A549 (cell line): ENCODE data around the gene FMNL2.

ENCODE experiments used
- CTCF ChIP-seq: fragments of >200 bp; sonication (Bioruptor Twin); formaldehyde crosslinking; IDR thresholded peaks from 3 replicates; pipeline ENCODE4 v1.5.1; 2016
- EP300 ChIP-seq, 2 experiments: fragments of >200 bp; sonication (Bioruptor Twin); formaldehyde crosslinking; IDR thresholded peaks; 2 replicates in 1 of 2; 3 replicates in 1 of 2; pipeline ENCODE4 v1.6.1; 2016 to 2017
- HMGXB4 ChIP-seq: fragments of 250-450 bp; sonication (Bioruptor Pico); IDR thresholded peaks from 2 replicates; pipeline ENCODE4 v1.5.0; 2021; ENCODE audit warnings: mild to moderate bottlenecking, moderate library complexity, borderline replicate concordance
- POLR2A ChIP-seq: IDR thresholded peaks from 2 replicates; pipeline ENCODE4 v1.6.1; 2012; ENCODE audit warnings: mild to moderate bottlenecking, low read length
- RFX5 ChIP-seq: fragments of 450-650 bp; IDR thresholded peaks from 2 replicates; pipeline ENCODE4 v1.7.1; 2014; ENCODE audit warnings: antibody characterized with exemption, mild to moderate bottlenecking, moderate library complexity
- TP53 ChIP-seq: fragments of 250-450 bp; sonication (Bioruptor Pico); IDR thresholded peaks from 2 replicates; pipeline ENCODE4 v1.5.0; 2021; ENCODE audit warnings: mild to moderate bottlenecking, moderate library complexity
- ZSCAN20 ChIP-seq: fragments of 250-450 bp; sonication (Bioruptor Pico); IDR thresholded peaks from 2 replicates; pipeline ENCODE4 v1.8.0; 2022; ENCODE audit warnings: mild to moderate bottlenecking, moderate library complexity

GRCh38 chr2:152405206-152406118, 70.5 kb downstream of the FMNL2 start:
- TF ChIP-seq CTCF (no peak), TP53 (no peak), POLR2A (no peak), RFX5 (no peak), HMGXB4 (no peak), ZSCAN20 (CRISPR knock-in tag) (no peak), EP300 (IDR thresholded peaks at IDR 0.05) (no peak)
